Activated CD4-positive, alpha-beta T cell treated with anti-CD3 and anti-CD28 coated beads for 24 hours (primary cell): Measurements from ENCODE around the gene SLC1A7.

ENCODE experiments used
- DNase-seq, 2 donors: peaks; one replicate each; pipeline ENCODE4 v3.0.0-alpha.2; 2020; ENCODE audit warnings: low read depth in 2 of 2

SLC1A7 gene

GRCh38 chr1:53160924-53161378 lies 18.5 kb upstream of the SLC1A7 start:
- DNase-seq: no peak

GRCh38 chr1:53158900-53159299 lies 16.5 kb upstream of the SLC1A7 start:
- DNase-seq: no peak

- no peak for DNase-seq
Observed at GRCh38 chr1:53156783-53157182, 14.3 kb upstream of the SLC1A7 start.

GRCh38 chr1:53155945-53156344 lies 13.5 kb upstream of the SLC1A7 start:
- no peak for DNase-seq

GRCh38 chr1:53155534-53155933 lies 13.1 kb upstream of the SLC1A7 start:
- DNase-seq: no peak

GRCh38 chr1:53154859-53155438 lies 12.5 kb upstream of the SLC1A7 start:
- DNase-seq: no peak

GRCh38 chr1:53153752-53154151 lies 11.3 kb upstream of the SLC1A7 start:
- no peak for DNase-seq

- DNase-seq: no peak
Observed at GRCh38 chr1:53148123-53148522, 5.7 kb upstream of the SLC1A7 start.

GRCh38 chr1:53147174-53147573 lies 4.7 kb upstream of the SLC1A7 start:
- DNase-seq: no peak

- DNase-seq: no peak
Observed at GRCh38 chr1:53145942-53146708, 3.7 kb upstream of the SLC1A7 start.

GRCh38 chr1:53145619-53145941 lies 3.1 kb upstream of the SLC1A7 start:
- DNase-seq: no peak

- no peak for DNase-seq
Observed at GRCh38 chr1:53145051-53145600, 2.7 kb upstream of the SLC1A7 start.

GRCh38 chr1:53144201-53144600 lies 1.8 kb upstream of the SLC1A7 start:
- no peak for DNase-seq

- DNase-seq: no peak
Observed at GRCh38 chr1:53143527-53143926, 1.1 kb upstream of the SLC1A7 start.

- DNase-seq: no peak
Observed at GRCh38 chr1:53141487-53142055, 867 bp downstream of the SLC1A7 start.

GRCh38 chr1:53140451-53140850 lies 2.0 kb downstream of the SLC1A7 start:
- DNase-seq: no peak

- no peak for DNase-seq
Observed at GRCh38 chr1:53139951-53140361, 2.5 kb downstream of the SLC1A7 start.

GRCh38 chr1:53138991-53139884 lies 3.2 kb downstream of the SLC1A7 start:
- DNase-seq: no peak

GRCh38 chr1:53137729-53138128 lies 4.7 kb downstream of the SLC1A7 start:
- DNase-seq: no peak

- DNase-seq: no peak
Observed at GRCh38 chr1:53135735-53136114, 6.7 kb downstream of the SLC1A7 start.

GRCh38 chr1:53134961-53135734 lies 7.3 kb downstream of the SLC1A7 start:
- DNase-seq: no peak
